HG03103 (cell line): ENCODE data around the gene TMCC2.
"Not testable (repeated sequence)": the region's sequence is repeated elsewhere in the genome, so short reads cannot be mapped to it uniquely, and the experiment has no call there.

Source experiments
- ATAC-seq: cut with Tn5 transposase; IDR thresholded peaks from one replicate; pipeline ENCODE4 v1.9.1; 2021; ENCODE audit warnings: low read depth; ENCODE audit not compliant: unreplicated experiment

TMCC2 gene, protein sequence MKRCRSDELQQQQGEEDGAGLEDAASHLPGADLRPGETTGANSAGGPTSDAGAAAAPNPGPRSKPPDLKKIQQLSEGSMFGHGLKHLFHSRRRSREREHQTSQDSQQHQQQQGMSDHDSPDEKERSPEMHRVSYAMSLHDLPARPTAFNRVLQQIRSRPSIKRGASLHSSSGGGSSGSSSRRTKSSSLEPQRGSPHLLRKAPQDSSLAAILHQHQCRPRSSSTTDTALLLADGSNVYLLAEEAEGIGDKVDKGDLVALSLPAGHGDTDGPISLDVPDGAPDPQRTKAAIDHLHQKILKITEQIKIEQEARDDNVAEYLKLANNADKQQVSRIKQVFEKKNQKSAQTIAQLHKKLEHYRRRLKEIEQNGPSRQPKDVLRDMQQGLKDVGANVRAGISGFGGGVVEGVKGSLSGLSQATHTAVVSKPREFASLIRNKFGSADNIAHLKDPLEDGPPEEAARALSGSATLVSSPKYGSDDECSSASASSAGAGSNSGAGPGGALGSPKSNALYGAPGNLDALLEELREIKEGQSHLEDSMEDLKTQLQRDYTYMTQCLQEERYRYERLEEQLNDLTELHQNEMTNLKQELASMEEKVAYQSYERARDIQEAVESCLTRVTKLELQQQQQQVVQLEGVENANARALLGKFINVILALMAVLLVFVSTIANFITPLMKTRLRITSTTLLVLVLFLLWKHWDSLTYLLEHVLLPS

DNA sequence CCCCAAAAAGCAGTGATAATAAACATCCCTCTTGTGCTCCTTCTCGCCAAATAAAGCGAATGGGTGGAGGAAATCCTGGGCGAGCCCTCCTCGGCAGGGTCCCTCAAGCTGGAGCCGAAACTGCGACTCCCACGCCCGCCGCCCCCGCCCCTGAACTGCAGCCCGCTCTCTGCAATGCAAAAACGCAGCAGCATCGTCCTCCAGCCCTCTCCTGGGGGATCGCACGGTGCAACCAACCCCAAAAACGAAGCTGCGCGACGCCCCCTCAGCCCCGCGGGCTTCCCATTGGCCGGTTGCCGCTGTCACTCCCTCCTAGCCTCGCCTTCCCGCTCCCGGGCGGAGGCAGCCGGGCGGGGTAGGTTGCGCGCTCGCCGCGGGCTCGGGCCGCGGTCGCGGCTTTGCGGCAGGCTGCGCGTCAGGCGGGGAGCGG lies at the start of gene TMCC2:
TSS of gene TMCC2 (plus strand) at position 363 of the 430 bp plus-strand sequence. CDS start 619 bp downstream, outside the sequence.
- peak; percentile 81 for ATAC-seq

DNA sequence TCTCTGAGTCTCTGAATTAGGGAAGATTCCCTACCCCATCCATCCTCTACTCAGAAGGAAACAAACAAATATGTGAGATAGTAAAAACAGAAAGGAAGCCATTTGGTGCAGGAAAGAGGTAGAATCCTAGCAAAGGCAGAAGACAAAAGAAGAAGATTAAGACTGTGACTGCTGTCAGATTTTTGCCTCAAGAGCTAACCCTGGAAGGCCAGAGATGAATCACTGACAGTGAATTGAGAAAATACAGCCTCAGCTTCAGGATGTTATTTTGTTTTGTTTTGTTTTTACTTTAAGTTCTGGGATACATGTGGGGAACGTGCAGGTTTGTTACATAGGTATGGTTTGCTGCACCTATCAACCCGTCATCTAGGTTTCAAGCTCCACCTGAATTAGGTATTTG lies 47.9 kb upstream of the TMCC2 start:
- no peak for ATAC-seq

DNA sequence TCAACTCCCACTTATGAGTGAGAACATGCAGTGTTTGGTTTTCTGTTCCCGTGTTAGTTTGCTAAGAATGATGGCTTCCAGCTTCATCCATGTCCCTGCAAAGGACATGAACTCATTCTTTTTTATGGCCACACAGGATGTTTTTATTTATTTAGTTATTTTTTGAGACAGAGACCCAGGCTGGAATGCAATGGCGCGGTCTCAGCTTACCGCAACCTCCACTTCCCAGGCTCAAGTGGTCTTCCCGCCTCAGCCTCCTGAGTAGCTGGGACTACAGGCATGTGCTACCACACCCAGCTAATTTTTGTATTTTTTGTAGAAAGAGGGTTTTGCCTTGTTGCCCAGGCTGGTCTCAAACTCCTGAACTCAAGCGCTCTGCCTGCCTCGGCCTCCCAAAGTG lies 47.4 kb upstream of the TMCC2 start:
- ATAC-seq = not testable (repeated sequence)

DNA sequence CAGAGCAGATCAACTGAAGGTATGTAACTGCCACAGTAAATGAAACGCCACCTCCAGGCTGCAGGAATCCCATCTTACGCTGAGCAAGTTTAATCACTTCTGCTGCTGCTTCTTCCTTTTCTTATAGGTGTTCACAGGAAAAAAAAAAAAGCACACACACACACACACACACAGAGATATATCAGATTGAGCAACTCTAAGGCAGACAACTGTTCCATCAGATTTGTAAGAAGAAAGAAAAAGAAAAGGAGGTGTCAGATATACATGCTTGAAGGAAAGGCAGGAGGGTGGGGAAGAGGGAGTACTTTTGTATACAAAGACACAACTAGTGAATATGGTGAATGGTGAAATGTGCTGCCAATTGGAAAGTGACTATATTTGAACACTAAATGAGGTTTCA lies 44.8 kb upstream of the TMCC2 start:
- no peak for ATAC-seq

DNA sequence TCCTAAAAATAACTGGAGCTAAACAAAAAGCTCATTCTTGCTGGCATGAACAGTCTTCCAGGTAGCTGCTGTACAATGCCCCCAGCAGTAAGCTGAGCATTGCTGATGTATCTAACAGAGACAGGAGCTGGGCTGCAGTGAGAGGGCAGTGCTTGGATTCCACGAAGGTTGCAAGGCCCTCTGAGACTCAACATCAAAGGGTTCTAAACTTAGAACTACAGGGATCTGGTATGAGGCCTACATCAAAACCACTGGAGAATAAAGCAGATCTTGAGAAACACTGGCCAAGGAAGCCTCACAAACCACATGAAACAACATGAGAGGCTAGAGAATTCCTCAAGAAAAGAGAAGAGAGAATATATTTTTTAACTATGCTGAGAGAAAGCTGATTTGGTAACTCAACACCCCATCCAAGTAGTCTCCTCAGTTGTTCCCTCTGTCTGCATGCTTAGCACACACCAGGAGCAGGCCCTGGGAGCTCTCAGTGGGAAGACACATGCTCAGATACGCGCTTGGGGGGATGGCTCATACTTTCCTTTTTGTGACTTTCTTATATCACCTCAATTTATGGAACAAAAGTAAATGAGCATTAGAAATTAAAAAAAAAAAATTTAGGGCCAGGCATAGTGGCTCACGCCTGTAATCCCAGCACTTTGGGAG lies 43.9 kb upstream of the TMCC2 start:
- no peak for ATAC-seq

DNA sequence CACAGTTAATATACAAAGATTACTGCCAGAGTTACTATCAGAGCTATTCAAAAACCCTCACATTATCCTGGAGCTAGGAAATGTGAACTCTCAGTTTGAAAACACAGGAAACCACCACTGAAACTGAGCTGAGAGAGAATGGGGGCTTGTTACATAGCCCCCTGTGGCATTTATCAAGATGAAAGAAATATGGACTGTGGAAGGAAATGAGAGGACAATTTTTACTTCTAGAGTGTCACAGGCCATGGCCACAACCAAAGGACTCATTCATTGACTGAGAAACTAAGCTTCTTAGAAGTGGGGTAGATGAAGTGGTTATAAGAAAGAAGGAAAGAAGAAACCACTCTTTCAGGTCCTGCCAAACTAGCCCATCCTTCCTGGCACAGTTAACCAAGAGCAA lies 41.6 kb upstream of the TMCC2 start:
- no peak for ATAC-seq

DNA sequence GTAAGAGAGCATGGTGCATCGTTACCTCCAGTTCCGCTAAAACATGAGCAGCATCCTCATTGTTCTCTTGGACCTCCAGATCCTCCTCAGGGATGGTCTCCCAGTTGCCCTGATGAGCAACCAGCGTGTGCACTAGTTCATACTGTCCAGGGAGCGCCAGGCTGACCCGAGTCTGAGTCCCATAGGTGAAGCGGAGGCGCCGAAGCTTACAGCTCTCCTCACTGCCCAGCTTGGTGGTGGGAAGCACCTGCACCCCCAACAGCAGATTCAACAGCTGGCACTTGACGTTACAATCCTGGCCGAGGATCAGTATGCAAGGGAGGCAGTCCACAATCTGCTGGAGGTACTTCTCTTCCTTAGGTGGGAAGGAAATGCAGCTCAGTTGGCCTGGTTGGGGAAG lies 40.3 kb upstream of the TMCC2 start:
- no peak for ATAC-seq

DNA sequence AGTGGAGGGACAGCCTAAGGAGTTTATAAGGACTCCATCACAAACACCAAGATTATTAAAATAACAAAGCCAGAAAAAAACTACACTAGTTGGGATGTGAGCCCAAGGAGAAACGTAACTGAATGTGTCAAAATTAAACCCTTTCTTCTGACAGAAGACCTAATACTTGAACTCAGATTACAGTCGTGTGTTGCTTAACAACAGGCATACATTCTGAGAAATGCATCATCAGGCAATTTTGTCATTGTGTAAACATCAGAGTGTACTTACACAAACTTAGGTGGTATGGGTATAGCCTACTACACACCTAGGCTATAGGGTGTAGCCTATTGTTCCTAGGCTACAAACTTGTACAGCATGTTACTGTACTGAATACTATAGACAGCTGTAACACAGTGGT lies 39.6 kb upstream of the TMCC2 start:
- no peak for ATAC-seq

DNA sequence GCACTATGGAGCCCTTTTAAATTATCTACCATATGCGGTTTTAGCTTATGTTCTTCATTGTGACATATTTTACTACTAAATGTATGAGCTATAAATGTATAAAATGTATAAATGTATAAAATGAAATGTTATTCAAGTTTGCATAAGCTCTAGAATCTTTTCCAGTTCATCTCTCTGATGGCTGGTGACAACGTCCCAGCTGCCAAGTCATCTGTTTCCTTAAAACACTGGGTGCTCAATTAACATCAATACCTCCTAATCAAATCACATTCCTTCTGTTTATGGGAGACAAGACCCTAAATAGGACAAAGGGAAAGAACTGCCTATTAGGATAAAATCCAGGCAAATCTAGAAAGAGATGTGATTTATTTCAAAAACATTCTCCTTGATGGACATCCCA lies 39.1 kb upstream of the TMCC2 start:
- no peak for ATAC-seq

DNA sequence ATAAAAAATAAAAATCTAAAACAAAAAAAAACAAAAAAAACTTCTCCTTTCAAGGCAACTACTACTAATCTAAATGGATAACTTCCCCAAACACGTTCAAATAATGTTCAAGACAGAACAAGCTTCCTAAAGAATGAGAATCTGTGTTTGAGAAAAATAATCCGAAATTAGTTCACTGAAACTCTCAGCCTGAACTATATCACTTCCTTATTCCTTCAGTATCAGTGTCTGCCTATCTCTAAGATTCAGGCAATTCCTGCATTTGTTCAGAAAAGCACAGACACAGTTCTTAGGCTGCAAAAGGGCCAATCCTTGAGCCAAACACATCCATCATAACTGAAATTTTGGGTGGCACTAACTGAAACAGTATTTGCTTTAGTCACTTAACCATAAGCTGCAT lies 38.6 kb upstream of the TMCC2 start:
- no peak for ATAC-seq

DNA sequence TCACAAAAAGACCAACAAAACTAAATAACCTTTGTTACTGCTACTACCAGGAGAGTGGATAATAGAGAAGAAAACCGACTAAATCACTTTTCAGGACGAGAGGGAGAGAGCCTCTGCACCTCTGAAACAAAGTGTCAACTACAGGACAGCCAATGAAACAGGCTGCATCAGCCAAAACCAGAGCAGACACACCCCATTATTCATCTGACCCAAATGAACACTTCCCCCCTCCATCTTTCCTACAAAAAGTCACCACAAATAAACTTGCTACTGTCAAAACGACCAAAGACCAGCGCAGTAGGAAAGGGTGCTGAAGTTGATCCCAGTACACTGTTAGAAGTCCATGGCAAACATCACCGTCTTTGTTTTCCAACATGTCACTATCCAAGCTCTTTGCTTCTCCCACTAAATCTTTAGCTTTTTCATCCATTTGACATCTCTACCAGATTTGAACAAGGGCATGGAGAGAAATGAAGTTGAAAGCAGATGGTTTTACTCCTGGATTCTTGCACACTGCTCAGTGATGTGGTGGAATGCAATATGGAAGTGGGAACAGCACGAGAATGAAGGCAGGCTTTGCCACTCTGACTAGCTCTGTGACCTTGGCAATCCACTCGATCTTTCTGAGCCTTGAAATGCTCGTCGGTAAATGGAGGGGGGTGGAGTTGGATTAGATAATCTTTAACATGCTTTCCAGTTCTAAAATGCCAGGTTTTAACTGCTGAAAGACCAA lies 36.7 kb upstream of the TMCC2 start:
- no peak for ATAC-seq

DNA sequence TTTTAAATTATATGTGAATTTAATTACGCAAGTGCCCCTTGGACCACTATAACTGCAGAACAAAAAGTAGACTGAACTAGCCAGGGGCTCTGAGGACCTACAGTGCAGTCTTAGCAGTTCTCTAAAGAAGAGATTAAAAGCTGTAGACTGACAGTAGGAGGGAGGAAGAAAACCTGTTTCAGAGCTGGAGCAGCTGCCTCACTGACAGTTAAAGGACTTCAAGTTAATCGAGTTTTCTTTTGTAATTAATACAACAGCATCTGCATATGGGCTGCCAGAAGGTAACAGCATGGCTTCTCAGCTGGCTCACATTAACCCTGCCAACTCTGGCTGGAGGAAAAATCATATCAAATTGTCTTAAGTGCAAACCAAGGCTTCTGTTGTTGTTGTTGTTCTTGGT lies 36.1 kb upstream of the TMCC2 start:
- no peak for ATAC-seq

DNA sequence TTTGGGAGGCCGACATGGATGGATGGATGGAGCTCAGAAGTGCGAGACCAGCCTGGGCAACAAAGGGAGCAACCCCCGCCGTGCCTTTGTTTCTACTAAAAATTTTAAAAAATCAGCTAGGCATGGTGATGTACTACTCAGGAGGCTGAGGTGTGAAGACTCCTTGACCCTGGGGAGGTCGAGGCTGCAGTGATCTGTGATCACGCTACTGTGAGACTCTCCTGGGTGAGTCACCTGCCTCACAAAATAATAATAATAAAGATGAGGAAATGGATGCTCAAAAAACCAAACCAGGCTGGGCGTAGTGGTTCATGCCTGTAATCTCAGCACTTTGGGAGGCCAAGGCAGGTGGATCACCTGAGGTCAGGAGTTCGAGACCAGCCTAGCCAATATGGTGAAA lies 35.5 kb upstream of the TMCC2 start:
- ATAC-seq = no peak

DNA sequence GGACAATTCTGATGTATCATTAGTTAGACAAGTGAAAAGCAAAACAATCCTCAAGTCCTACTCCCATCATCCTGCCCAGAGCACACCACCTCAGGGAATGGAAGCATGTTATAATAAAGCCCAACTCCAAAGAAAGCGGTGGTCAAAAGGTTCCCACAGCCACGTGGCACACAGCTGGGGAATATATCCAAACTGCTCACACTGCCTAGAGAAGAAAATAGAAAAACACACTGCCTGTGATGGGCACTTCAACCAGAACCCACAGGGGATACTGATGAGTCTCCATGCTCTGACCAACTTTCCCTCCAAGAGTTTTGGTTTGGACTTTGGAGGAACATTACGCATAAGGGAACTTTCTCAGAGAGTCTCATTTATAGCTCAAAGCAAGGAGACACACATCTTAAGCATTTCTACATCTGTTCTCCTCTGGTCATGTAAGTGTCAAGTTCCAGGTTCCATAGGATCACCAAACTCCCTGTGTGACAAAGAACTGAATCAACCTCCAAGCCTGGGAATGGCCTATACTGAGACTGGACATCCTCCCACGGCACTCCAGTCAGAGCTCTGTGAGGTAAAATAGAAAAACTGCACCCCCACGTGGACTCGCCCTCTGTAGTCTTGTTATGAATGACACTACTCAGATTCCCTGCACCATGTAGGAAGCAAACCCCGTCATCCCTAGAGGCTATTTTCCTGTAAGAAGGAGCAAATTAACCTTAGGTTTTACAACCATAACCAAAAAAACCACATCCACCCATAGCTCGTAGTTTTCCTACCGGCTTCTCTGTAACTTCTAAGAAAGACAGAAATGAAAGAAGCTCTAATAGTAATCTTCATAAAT lies 28.4 kb upstream of the TMCC2 start:
- no peak for ATAC-seq

DNA sequence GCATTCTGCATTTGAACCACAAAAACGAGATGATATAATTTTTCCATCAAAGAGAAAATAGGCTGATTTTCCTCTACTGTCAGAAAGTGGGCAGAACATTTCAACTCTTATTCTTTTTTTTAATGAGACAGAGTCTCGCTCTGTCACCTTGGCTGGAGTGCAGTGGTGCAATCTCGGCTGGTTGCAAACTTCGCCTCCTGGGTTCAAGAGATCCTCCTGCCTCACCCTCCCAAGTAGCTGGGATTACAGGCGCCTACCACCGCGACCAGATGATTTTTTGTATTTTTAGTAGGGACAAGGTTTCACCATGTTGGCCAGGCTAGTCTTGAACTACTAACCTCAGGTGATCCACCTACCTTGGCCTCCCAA lies 27.8 kb upstream of the TMCC2 start:
- ATAC-seq = no peak

DNA sequence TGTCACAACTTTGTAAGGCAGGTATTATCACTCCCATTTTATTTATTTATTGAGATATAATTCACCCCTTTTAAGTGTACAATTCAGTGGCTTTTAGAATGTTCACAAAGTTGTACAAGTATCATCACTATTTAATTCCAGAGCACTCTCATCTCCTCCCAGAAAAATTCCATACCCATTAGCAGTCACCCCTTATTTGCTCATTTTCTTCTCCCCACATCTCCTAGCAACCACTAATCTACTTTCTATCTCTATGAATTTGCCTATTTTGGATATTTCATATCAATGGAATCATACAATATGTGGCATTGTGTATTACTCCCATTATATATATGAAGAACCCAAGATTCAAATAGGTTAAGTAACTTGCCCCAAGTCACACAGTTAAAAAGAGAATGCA lies 23.2 kb upstream of the TMCC2 start:
- no peak for ATAC-seq

DNA sequence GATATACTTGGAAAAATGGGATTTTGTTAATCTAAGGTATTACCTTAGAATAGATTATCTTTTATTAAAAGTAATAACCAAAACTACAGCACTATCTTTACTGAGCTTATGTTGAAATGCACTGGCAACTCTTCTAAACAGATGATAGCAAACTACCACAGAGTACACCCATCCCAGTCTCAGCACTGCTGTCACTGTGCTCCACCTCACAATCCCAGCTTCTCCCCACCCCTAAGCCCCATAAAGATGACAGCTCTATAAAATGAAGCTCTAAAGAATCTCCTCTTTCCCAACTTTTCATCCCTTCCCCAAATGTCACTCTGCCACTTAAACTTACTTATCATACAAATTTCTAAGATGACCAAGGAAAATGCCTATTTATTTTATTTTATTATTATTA lies 22.7 kb upstream of the TMCC2 start:
- ATAC-seq = no peak

DNA sequence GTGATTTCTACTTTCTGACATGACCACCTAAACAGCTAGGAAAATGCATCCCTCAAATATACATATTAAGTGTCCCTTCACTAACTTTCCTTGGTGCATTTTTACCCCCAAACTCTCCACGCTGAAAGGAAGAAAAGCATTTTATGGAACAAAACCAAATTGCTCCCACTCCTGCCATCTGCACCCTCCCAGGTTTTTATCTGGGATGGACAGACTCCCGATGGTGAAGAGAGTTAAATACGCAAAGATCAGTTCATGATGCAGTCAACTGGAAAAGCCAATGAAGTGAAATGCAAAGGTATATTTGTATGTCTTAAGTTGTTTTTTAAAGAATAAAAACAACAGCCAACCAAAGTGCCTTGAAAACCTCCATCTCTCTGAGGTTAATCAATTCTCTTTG lies 18.9 kb upstream of the TMCC2 start:
- ATAC-seq = no peak

DNA sequence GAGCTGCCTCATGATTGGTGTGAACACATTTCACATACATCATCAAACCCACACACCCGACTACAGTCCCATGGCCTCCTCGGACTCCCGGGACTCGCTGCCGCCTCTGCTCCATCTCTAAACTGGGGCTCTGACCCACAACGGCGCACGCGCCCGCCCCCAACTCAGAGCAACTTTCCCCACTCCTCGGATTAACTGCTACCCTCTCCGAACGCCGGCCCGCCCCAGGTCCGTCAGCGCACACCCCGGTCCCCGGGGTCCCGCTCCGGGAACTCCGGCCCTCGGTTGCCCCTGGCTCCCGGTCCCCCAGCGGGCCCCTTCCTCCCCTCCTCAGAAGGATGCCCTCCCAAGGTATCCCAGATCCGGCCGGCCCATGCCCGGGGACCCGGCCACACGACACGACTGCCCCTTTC lies 17.0 kb upstream of the TMCC2 start:
- ATAC-seq = peak; percentile 18
